GM12878 (cell line): ENCODE results near the gene ENTPD6. TPM values are rescaled to one million over a fixed set of nuclear protein-coding genes. Genes with fewer than 3 reads are reported as not detected.

Experiments used
- ATAC-seq: fragments of 200-7000 bp; cut with Tn5 transposase; 3 replicates; pipeline ENCODE4 v1.9.1; 2020; ENCODE audit warnings: mild to moderate bottlenecking, moderate library complexity
- BruUV-seq: library from RNA; stranded (reverse); fragments of 400-500 nt; replicated peaks from 2 replicates; lab custom pipeline; 2021; lab: Mats Ljungman, UMichigan
- CTCF ChIA-PET: fragments of 300-600 bp; sonication (Branson Sonifier 250); formaldehyde crosslinking; extraction: SDS; loops from one replicate; lab custom pipeline; 2021; ENCODE audit warnings: inconsistent platforms; lab: Yijun Ruan, JAX
- POLR2A ChIA-PET: fragments of 350-600 bp; formaldehyde crosslinking; extraction: SDS; loops from one replicate; lab custom pipeline; 2021; ENCODE audit warnings: inconsistent platforms; lab: Charles Lee
- RAD21 ChIA-PET: fragments of 300-600 bp; sonication (Branson Sonifier 250); formaldehyde crosslinking; loops from one replicate; lab custom pipeline; 2023; ENCODE audit warnings: antibody characterized with exemption; ENCODE audit not compliant: unreplicated experiment; lab: Charles Lee
- SMC1A ChIA-PET: fragments of 300-600 bp; sonication (Branson Sonifier 250); formaldehyde crosslinking; loops from one replicate; lab custom pipeline; 2023; ENCODE audit not compliant: unreplicated experiment, uncharacterized antibody; lab: Charles Lee
- DNase-seq: peaks from one replicate; pipeline ENCODE4 v3.0.0-alpha.2; 2011; ENCODE audit warnings: low read depth, low spot score
- FAIRE-seq: peaks from 3 replicates; lab custom pipeline; 2011; peaks lifted over from hg19 to GRCh38; lab: Jason Lieb, UNC
- H2AFZ ChIP-seq: 2 replicates; pipeline ENCODE4 v1.6.0; 2011; ENCODE audit warnings: low read depth, low read length, control low read depth; ENCODE audit not compliant: control insufficient read depth
- H3K27ac ChIP-seq: 2 replicates; pipeline ENCODE4 v1.5.1; 2011; ENCODE audit warnings: control low read depth; ENCODE audit not compliant: control insufficient read depth, insufficient read depth
- H3K27me3 ChIP-seq, 2 experiments: replicated peaks in 1 of 2; 2 replicates each; pipeline versions ENCODE4 v1.6.0 to v1.6.1; 2011; ENCODE audit warnings: low read length in 1 of 2; ENCODE audit not compliant: control insufficient read depth in 2 of 2, insufficient read depth in 2 of 2
- H3K36me3 ChIP-seq, 2 experiments: 2 replicates each; pipeline ENCODE4 v1.5.1; 2011; ENCODE audit warnings: low read length in 1 of 2; ENCODE audit not compliant: control insufficient read depth in 2 of 2, insufficient read depth in 2 of 2
- H3K4me1 ChIP-seq: 2 replicates; pipeline ENCODE4 v1.6.1; 2011; ENCODE audit warnings: mild to moderate bottlenecking, low read length, moderate library complexity, mixed read lengths; ENCODE audit not compliant: control insufficient read depth, insufficient read depth
- H3K4me2 ChIP-seq: 2 replicates; pipeline ENCODE4 v1.6.0; 2011; ENCODE audit warnings: control low read depth; ENCODE audit not compliant: control insufficient read depth, insufficient read depth
- H3K4me3 ChIP-seq: fragments of 200-600 bp; sonication (generic); 2 replicates; pipeline ENCODE4 v1.5.1; 2016
- H3K79me2 ChIP-seq: 2 replicates; pipeline ENCODE4 v1.6.0; 2011; ENCODE audit warnings: low read length; ENCODE audit not compliant: control insufficient read depth, insufficient read depth
- H3K9ac ChIP-seq: 2 replicates; pipeline ENCODE4 v1.8.0; 2011; ENCODE audit warnings: low read length, control low read depth, mixed read lengths; ENCODE audit not compliant: control insufficient read depth, insufficient read depth
- H3K9me3 ChIP-seq: replicated peaks from 3 replicates; pipeline ENCODE4 v1.5.1; 2011; ENCODE audit warnings: mild to moderate bottlenecking, low read length; ENCODE audit not compliant: control insufficient read depth, insufficient read depth
- H4K20me1 ChIP-seq: 2 replicates; pipeline ENCODE4 v1.6.0; 2011; ENCODE audit not compliant: control insufficient read depth, insufficient read depth
- CBFB ChIP-seq: IDR thresholded peaks from 2 replicates; pipeline ENCODE4 v1.6.1; 2016; ENCODE audit warnings: antibody characterized with exemption, low read depth
- NFYA ChIP-seq: IDR thresholded peaks from 2 replicates; pipeline ENCODE4 v1.6.1; 2011; ENCODE audit warnings: low read depth, mild to moderate bottlenecking, low read length, improper control_type of control experiment, borderline replicate concordance
- ZNF687 ChIP-seq: fragments of 450-650 bp; IDR thresholded peaks from 2 replicates; pipeline ENCODE4 v1.6.1; 2017; ENCODE audit warnings: mild to moderate bottlenecking, moderate library complexity
- WGBS: methylation state at CpG from one replicate; pipeline ENCODE4 v1.1.6; 2016; ENCODE audit warnings: low lambda C conversion rate; ENCODE audit not compliant: insufficient replicate concordance, insufficient coverage; ENCODE audit errors: missing lambda C conversion rate; 5-methylcytosine and 5-hydroxymethylcytosine counted together
- in situ Hi-C: fragments of 300-500 bp; cut with MboI; formaldehyde crosslinking; loops from 9 replicates; pipeline ENCODE4 v1.14.3; 2018; ENCODE audit warnings: mixed read lengths
- intact Hi-C: fragments of 100-400 bp; cut with micrococcal nuclease; formaldehyde crosslinking; loops from one replicate; pipeline ENCODE4 v1.14.2; 2022; ENCODE audit not compliant: unreplicated experiment
- polyA plus RNA-seq, 11 experiments: library from polyadenylated mRNA; depleted of rRNA in 4 of 11; unstranded in 6 of 11; stranded (reverse) in 5 of 11; fragments of >200 nt; fragmentation: Nextera tagmentation in 4 of 11; fragmentation: Illumina TruSeq in 1 of 11; extraction: Ambion mirVana in 4 of 11; extraction: Trizol in 1 of 11; gene quantifications; 1 replicate in 1 of 11; 2 replicates in 10 of 11; pipeline versions ENCODE4 v1.2.1 to v1.2.3, GENCODE V29; 2011 to 2016; ENCODE audit warnings: inconsistent platforms in 2 of 11, missing spikeins in 2 of 11, low read depth in 1 of 11
- total RNA-seq, 4 experiments: library from RNA; depleted of rRNA in 3 of 4; stranded (reverse); fragments of >200 nt in 3 of 4; fragmentation: Illumina TruSeq in 1 of 4; extraction: Trizol in 1 of 4; gene quantifications; 2 replicates each; pipeline versions ENCODE4 v1.2.1 to v1.2.3, GENCODE V29; 2013 to 2021

The ENTPD6 gene
- total and polyA plus RNA-seq, 10 of the 15 experiments (the other 5 are each of a cell fraction or from before 2014, with no cell fraction given): 0.53 to 45.4 (median 31.1) TPM

GRCh38 chr20:25253606-25254275 is 58.2 kb downstream of the ENTPD6 start:
- SMC1A ChIA-PET: no interaction called here
- 0 out of 2 replicates have a peak, but pooled peaks cover 3% of the 10 kb centered on the region for H4K20me1 ChIP-seq
- no peak for DNase-seq

More at GRCh38 chr20:25253606-25254275, 58.2 kb downstream of the ENTPD6 start:
- in situ Hi-C loops: loop anchor here (25.0 kb wide), 1 partner anchor 1891 kb away; the partner anchor contains the start of genes GZF1 and NXT1
- intact Hi-C loops: no loop called here
- no peak for FAIRE-seq
- no peak for ATAC-seq
- peaks cover 0 to 2% of the 10 kb centered on the region in 2 experiments; a peak in 3 of 4 replicates for H3K36me3 ChIP-seq
- peaks cover 16% of the 10 kb centered on the region for H3K4me1 ChIP-seq
- 97% methylated on average over 10 of the region's 11 CpGs for WGBS
- ChIA-PET CTCF (interaction anchor here (1.4 kb wide), 2 partner anchors 42 to 145 kb away, joined by 4 to 5 read pairs; no protein-coding TSS in a partner anchor), POLR2A (no interaction called here), RAD21 (interaction anchor here (1.0 to 1.4 kb wide), 2 partner anchors 145 to 260 kb away, joined by 3 to 5 read pairs; no protein-coding TSS in a partner anchor)
- H2AFZ ChIP-seq: no peak overlapping the region
- BruUV-seq: no TSS peak
- no peaks in the 10 kb centered on the region for H3K27me3 ChIP-seq
- H3K4me3 ChIP-seq: no peak overlapping the region
- H3K4me2 ChIP-seq: no peak overlapping the region
- H3K9ac ChIP-seq: no peak overlapping the region
- H3K9me3 ChIP-seq: no peaks in the 10 kb centered on the region
- H3K27ac ChIP-seq: no peak overlapping the region
- H3K79me2 ChIP-seq: peaks cover 23% of the 10 kb centered on the region
- TF ChIP-seq CBFB: no peak
- no peak for TF ChIP-seq NFYA
- TF ChIP-seq ZNF687: no peak
